Lung microvascular endothelial cell (primary cell): ENCODE data around the gene WDR33. TPM values are rescaled to one million over a fixed set of nuclear protein-coding genes. Genes with fewer than 3 reads are reported as not detected.
A peak's percentile ranks its signal among the peaks of the same experiment; 100 is the strongest.

Experiments used
- DNase-seq, 2 donors: peaks; one replicate each; pipeline versions ENCODE4 v3.0.0 to v3.0.0-alpha.2; 2010; ENCODE audit warnings: low read depth in 2 of 2
- total RNA-seq: library from RNA; depleted of rRNA; stranded (reverse); fragments of >200 nt; gene quantifications from 2 replicates; pipeline ENCODE4 v1.2.1, GENCODE V29; 2014

The WDR33 gene
- total RNA-seq, 1 donor from 2014 or later, result 20.8 TPM

- DNase-seq, result peak in 1 of 2 donors; percentile 37
Measured at GRCh38 chr2:127673291-127674069, 137.5 kb downstream of the WDR33 start.

- DNase-seq, result peak in 1 of 2 donors; percentile 43
Measured at GRCh38 chr2:127672341-127673224, 138.4 kb downstream of the WDR33 start.

GRCh38 chr2:127671557-127672302 is 139.2 kb downstream of the WDR33 start:
- DNase-seq, result no peak

- no peak for DNase-seq
Measured at GRCh38 chr2:127670957-127671290, 140.0 kb downstream of the WDR33 start.

GRCh38 chr2:127670055-127670956 is 140.7 kb downstream of the WDR33 start:
- no peak for DNase-seq

- DNase-seq, result no peak
Measured at GRCh38 chr2:127669056-127669455, 141.9 kb downstream of the WDR33 start.

- DNase-seq, result no peak
Measured at GRCh38 chr2:127665267-127665893, 145.6 kb downstream of the WDR33 start.

GRCh38 chr2:127664895-127665225 is 146.1 kb downstream of the WDR33 start:
- DNase-seq, result no peak

GRCh38 chr2:127664065-127664894 is 146.7 kb downstream of the WDR33 start:
- DNase-seq, result peak; percentile 63 to 84

GRCh38 chr2:127663566-127664064 is 147.4 kb downstream of the WDR33 start:
- no peak for DNase-seq

- peak in 1 of 2 donors; percentile 69 for DNase-seq
Measured at GRCh38 chr2:127662937-127663565, 147.9 kb downstream of the WDR33 start.

GRCh38 chr2:127661949-127662510 is 148.9 kb downstream of the WDR33 start:
- peak in 1 of 2 donors; percentile 50 for DNase-seq

GRCh38 chr2:127661072-127661649 is 149.8 kb downstream of the WDR33 start:
- peak in 1 of 2 donors; percentile 54 for DNase-seq

GRCh38 chr2:127660291-127660578 is 150.7 kb downstream of the WDR33 start:
- no peak for DNase-seq

- DNase-seq, result peak in 1 of 2 donors; percentile 84
Measured at GRCh38 chr2:127659408-127660290, 151.3 kb downstream of the WDR33 start.

GRCh38 chr2:127658641-127659407 is 152.1 kb downstream of the WDR33 start:
- DNase-seq, result no peak

GRCh38 chr2:127658146-127658545 is 152.8 kb downstream of the WDR33 start:
- no peak for DNase-seq
